Loucy (cell line): ENCODE data around the gene ADAP2.

Experiments
- H2AFZ ChIP-seq: fragments of 200-600 bp; sonication (generic); 2 replicates; pipeline ENCODE4 v1.6.0; 2016; ENCODE audit warnings: antibody characterized with exemption, mild to moderate bottlenecking, low read length, moderate library complexity
- H3F3A ChIP-seq: fragments of 200-600 bp; 2 replicates; pipeline ENCODE4 v1.6.0; 2016; ENCODE audit warnings: antibody characterized with exemption, low read depth, mild to moderate bottlenecking
- H3K27me3 ChIP-seq: fragments of 200-600 bp; sonication (generic); 2 replicates; pipeline ENCODE4 v1.6.1; 2014; ENCODE audit warnings: low read length, mild to moderate bottlenecking; ENCODE audit not compliant: insufficient read depth, poor library complexity, severe bottlenecking
- H3K36me3 ChIP-seq: fragments of 200-600 bp; sonication (generic); 2 replicates; pipeline ENCODE4 v1.6.1; 2016; ENCODE audit warnings: low read length; ENCODE audit not compliant: insufficient read depth
- H3K4me1 ChIP-seq: fragments of 200-600 bp; sonication (generic); 2 replicates; pipeline ENCODE4 v1.5.1; 2014; ENCODE audit warnings: low read length, mild to moderate bottlenecking; ENCODE audit not compliant: insufficient read depth, poor library complexity, severe bottlenecking
- H3K4me2 ChIP-seq: fragments of 200-600 bp; sonication (generic); 2 replicates; pipeline ENCODE4 v1.6.0; 2014; ENCODE audit warnings: antibody characterized with exemption, low read length, low read depth, mild to moderate bottlenecking; ENCODE audit not compliant: poor library complexity, severe bottlenecking
- H3K4me3 ChIP-seq: fragments of 200-600 bp; sonication (generic); 2 replicates; pipeline ENCODE4 v1.5.1; 2014; ENCODE audit warnings: low read length, mild to moderate bottlenecking, mixed read lengths; ENCODE audit not compliant: poor library complexity, severe bottlenecking
- H3K79me2 ChIP-seq: fragments of 200-600 bp; sonication (generic); 2 replicates; pipeline ENCODE4 v1.6.1; 2014; ENCODE audit warnings: low read length; ENCODE audit not compliant: insufficient read depth
- H3K9ac ChIP-seq: fragments of 200-600 bp; sonication (generic); 2 replicates; pipeline ENCODE4 v1.6.0; 2014; ENCODE audit warnings: mild to moderate bottlenecking, low read depth, low read length, moderate library complexity; ENCODE audit not compliant: poor library complexity, severe bottlenecking
- H3K9me2 ChIP-seq: fragments of 200-600 bp; sonication (generic); replicated peaks from 2 replicates; pipeline ENCODE4 v1.6.1; 2016; ENCODE audit warnings: low read depth, low read length, mixed read lengths
- H3K9me3 ChIP-seq: fragments of 200-600 bp; sonication (generic); 2 replicates; pipeline ENCODE4 v1.6.1; 2014; ENCODE audit warnings: mild to moderate bottlenecking, antibody characterized with exemption, low read length, low read depth; ENCODE audit not compliant: insufficient read depth
- H4K20me1 ChIP-seq: fragments of 200-600 bp; sonication (generic); 2 replicates; pipeline ENCODE4 v1.6.0; 2014; ENCODE audit warnings: antibody characterized with exemption, low read length, mild to moderate bottlenecking; ENCODE audit not compliant: insufficient read depth, poor library complexity, severe bottlenecking
- EZH2phosphoT487 ChIP-seq: fragments of 200-600 bp; IDR thresholded peaks from 2 replicates; pipeline ENCODE4 v1.6.1; 2018; ENCODE audit warnings: antibody characterized with exemption, mild to moderate bottlenecking, moderate library complexity, borderline replicate concordance
- TF ChIP-seq, protein P1 (sequence below): fragments of 200-600 bp; sonication (generic); conservative IDR thresholded peaks from 2 replicates; pipeline ENCODE4 v1.5.1; 2014; ENCODE audit warnings: mild to moderate bottlenecking, antibody characterized with exemption, low read length

Gene ADAP2

DNA sequence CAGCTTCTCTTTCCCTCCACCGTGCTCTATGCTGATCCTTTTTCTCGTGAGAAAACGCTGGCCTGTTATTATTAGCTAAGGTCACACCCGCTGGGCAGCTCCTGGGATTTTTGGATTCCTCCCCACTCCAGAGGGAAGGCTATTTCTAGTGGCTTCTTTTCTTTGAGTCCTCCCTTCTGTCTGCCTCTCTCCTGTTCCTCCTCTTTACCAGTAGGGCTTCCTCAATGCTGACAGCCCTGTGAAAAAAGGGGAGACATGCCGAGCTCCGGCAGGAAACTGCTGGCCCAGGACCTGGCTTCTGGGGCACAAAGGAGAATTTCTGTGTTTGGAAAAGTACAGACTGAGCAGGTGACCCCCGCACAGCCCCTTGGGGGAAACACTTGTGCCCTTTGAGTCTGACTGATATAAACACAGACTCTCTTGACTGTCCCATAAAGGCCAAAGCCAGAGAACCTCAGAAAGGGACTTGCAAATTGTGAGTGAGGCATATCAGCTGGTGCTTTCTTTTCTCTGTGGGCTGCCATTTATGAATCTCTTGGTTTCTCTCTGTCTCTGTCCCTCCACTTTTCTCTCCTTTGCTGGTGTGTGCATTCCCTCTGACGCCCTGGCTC lies 35.1 kb downstream of the ADAP2 start:
- no peaks in the 10 kb centered on the region for H3F3A ChIP-seq
- no peak overlapping the region for H3K4me3 ChIP-seq
- no peaks in the 10 kb centered on the region for H4K20me1 ChIP-seq
- H3K9me2 ChIP-seq, result no peaks in the 10 kb centered on the region
- H3K27me3 ChIP-seq, result no peaks in the 10 kb centered on the region
- H3K9me3 ChIP-seq, result no peaks in the 10 kb centered on the region
- H3K4me1 ChIP-seq, result no peaks in the 10 kb centered on the region
- TF ChIP-seq, protein P1, sequence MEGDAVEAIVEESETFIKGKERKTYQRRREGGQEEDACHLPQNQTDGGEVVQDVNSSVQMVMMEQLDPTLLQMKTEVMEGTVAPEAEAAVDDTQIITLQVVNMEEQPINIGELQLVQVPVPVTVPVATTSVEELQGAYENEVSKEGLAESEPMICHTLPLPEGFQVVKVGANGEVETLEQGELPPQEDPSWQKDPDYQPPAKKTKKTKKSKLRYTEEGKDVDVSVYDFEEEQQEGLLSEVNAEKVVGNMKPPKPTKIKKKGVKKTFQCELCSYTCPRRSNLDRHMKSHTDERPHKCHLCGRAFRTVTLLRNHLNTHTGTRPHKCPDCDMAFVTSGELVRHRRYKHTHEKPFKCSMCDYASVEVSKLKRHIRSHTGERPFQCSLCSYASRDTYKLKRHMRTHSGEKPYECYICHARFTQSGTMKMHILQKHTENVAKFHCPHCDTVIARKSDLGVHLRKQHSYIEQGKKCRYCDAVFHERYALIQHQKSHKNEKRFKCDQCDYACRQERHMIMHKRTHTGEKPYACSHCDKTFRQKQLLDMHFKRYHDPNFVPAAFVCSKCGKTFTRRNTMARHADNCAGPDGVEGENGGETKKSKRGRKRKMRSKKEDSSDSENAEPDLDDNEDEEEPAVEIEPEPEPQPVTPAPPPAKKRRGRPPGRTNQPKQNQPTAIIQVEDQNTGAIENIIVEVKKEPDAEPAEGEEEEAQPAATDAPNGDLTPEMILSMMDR, result no peak
- TF ChIP-seq EZH2phosphoT487, result no peak
- no peak overlapping the region for H3K4me2 ChIP-seq
- H2AFZ ChIP-seq, result no peak overlapping the region
- no peaks in the 10 kb centered on the region for H3K36me3 ChIP-seq
- H3K79me2 ChIP-seq, result no peaks in the 10 kb centered on the region
- H3K9ac ChIP-seq, result no peak overlapping the region

DNA sequence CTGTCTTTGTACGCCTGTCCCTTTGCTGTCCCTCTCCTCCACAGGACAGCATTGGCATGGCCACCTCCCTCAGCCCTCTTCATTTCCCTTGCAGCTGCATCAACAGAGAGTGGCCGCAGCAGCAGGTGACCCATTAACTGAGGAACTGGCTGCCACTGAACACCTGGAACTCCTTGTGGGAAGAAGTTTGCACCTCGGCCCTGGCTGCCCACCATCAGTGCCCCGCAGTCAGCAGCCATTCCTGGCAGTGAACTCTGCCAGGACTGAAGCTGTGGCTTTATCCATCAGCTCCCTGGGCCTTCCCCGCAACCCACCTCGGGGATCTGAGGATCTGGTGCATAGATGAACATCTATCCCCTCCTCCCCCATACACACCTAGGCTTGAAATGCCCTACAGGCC lies 36.0 kb downstream of the ADAP2 start:
- Histone ChIP-seq H3F3A (no peaks in the 10 kb centered on the region), H3K36me3 (no peaks in the 10 kb centered on the region), H4K20me1 (no peaks in the 10 kb centered on the region), H3K4me2 (no peak overlapping the region), H3K79me2 (no peaks in the 10 kb centered on the region), H3K9me2 (no peaks in the 10 kb centered on the region), H3K4me1 (no peaks in the 10 kb centered on the region), H3K27me3 (no peaks in the 10 kb centered on the region), H3K4me3 (no peak overlapping the region), H3K9ac (no peak overlapping the region), H3K9me3 (no peaks in the 10 kb centered on the region), H2AFZ (no peak overlapping the region)
- TF ChIP-seq, protein P1, result no peak
- no peak for TF ChIP-seq EZH2phosphoT487

DNA sequence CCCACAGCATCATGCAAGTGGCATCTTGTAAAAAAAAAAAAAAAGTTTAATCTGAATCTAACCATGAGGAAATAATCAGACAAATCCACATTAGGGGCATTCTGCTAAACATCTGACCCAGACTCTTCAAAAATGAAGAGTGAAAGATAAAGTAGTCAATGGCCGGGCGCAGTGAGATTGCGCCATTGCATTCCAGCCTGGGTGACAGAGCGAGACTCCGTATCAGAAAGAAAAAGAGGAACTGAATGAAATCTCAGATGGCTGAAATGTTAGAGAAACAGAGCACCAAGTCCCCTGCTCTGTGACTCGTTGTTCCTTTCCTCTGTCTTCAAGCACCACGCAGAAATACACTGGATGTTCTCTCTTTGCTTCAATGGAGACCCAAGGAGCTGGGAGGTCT lies 36.4 kb downstream of the ADAP2 start:
- Histone ChIP-seq H3K9me2 (no peaks in the 10 kb centered on the region), H3F3A (no peaks in the 10 kb centered on the region), H3K9ac (no peak overlapping the region), H3K9me3 (no peaks in the 10 kb centered on the region), H3K36me3 (no peaks in the 10 kb centered on the region), H3K79me2 (no peaks in the 10 kb centered on the region), H2AFZ (no peak overlapping the region), H3K27me3 (no peaks in the 10 kb centered on the region), H3K4me2 (no peak overlapping the region), H4K20me1 (no peaks in the 10 kb centered on the region), H3K4me3 (no peak overlapping the region), H3K4me1 (no peaks in the 10 kb centered on the region)
- TF ChIP-seq EZH2phosphoT487, result no peak
- TF ChIP-seq, protein P1, result no peak
